ENCODE data around the gene BTN1A1.
"Not testable (repeated sequence)": the region's sequence is repeated elsewhere in the genome, so short reads cannot be mapped to it uniquely, and the experiment has no call there.

Gene BTN1A1

GRCh38 chr6:26537846-26538571 lies 37.9 kb downstream of the BTN1A1 start, which contains the start of gene HMGN4:
Gene HMGN4, plus strand, starts transcription at chr6:26538366. Its CDS starts 6,841 bp downstream, at chr6:26545207.
- DNase-seq (ENCODE audit: low spot score): peak; percentile 89

GRCh38 chr6:26538572-26538902 lies 38.4 kb downstream of the BTN1A1 start:
- no peak for DNase-seq (ENCODE audit: low spot score)

DNA sequence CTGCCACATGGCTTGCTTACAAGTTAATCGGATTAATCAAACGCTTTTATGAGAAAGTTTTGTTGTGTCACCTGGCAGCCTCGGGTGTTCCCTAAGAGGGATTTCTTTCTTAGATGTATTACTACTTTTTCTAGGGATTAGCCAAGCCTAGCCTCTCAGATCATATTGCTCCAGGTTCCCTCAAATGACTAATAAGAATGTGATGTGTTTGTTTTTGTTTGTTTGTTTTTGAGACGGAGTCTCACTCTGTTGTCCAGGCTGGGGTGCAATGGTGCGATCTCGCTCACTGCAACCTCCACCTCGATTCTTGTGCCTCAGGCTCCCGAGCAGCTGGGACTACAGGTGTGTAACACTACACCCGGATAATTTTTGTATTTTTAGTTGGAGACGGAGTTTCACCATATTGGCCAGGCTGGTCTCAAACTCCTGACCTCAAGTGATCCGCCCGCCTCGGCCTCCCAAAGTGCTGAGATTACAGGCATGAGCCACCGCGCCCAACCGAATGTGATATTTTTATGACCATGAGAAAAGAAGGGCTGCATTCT lies 39.0 kb downstream of the BTN1A1 start:
- DNase-seq (ENCODE audit: low spot score): no peak

DNA sequence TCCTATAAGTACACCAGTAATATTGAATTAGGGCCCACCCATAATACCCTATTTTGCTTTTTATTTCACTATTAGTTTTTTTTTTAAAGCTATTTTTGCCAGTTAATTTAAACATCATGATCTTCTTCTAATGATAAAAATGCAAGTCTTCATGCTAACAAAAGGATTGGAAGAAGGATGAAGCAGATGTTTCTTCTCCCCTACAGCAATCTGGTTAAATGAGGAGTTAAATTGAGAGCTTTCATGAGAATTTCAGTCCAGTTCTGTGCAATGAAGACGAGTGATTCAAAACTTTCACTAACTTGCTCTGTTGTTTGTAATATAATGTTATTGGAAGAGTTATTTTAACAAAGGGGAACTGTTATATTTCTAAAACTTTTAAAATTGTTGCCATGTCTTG lies 41.5 kb downstream of the BTN1A1 start:
- DNase-seq (ENCODE audit: low spot score): no peak

DNA sequence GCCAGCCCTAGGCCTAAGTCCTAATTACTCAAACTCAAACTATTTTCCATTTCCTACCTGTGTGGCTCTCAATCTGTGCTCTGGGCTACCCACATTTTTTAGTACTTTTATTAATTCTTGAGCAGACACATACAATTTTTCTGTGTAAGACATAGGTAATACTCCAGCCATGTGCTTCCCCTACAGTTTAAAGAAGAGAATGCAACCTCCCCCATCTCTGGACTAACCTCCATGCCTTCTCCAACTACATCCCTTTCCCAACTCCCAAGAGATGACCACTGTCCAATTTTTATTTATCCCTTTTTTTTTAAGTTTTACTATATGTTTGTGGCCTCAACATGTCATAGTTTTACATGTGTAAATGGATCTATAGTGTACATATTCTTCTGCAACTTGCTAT lies 43.9 kb downstream of the BTN1A1 start:
- DNase-seq (ENCODE audit: low spot score): no peak

GRCh38 chr6:26544473-26544872 lies 44.4 kb downstream of the BTN1A1 start:
- DNase-seq (ENCODE audit: low spot score): no peak

GRCh38 chr6:26545627-26546026 lies 45.5 kb downstream of the BTN1A1 start:
- no peak for DNase-seq (ENCODE audit: low spot score)

DNA sequence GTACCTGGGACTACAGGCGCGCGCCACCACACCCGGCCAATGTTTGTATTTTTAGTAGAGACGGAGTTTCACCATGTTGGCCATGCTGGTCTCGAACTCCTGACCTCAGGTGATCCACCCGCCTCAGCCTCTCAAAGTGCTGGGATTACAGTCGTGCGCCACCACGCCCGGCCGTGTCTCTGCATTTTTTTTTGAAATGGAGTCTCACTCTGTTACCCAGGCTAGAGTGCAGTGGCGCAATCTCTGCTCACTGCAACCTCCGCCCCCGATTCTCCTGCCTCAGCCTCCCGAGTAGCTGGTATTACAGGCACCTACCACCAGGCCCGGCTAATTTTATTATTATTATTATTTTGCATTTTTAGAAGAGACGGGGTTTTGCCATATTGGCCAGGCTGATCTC lies 47.3 kb downstream of the BTN1A1 start:
- not testable (repeated sequence) for DNase-seq (ENCODE audit: low spot score)

GRCh38 chr6:26550250-26550993 lies 50.3 kb downstream of the BTN1A1 start:
- peak; percentile 88 for DNase-seq (ENCODE audit: low spot score)

GRCh38 chr6:26552205-26552604 lies 52.1 kb downstream of the BTN1A1 start:
- peak; percentile 10 for DNase-seq (ENCODE audit: low spot score)

GRCh38 chr6:26552640-26553188 lies 52.6 kb downstream of the BTN1A1 start:
- no peak for DNase-seq (ENCODE audit: low spot score)

DNA sequence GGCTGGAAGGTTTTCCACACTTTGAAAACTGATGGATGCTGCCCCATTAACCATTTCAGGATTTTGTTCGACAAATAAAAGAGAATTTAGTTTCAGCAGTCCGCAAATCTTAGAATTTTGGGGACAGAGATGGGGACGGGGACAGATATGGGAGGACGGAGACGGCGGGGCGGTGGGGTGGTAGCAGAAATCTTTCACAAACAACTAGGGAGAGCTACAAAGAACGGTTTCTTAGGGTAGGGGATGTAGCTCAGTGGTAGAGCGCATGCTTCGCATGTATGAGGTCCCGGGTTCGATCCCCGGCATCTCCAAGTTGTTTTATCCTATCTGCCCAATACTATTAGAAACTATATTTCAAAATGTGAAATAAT lies 53.1 kb downstream of the BTN1A1 start:
- peak; percentile 87 for DNase-seq (ENCODE audit: low spot score)

DNA sequence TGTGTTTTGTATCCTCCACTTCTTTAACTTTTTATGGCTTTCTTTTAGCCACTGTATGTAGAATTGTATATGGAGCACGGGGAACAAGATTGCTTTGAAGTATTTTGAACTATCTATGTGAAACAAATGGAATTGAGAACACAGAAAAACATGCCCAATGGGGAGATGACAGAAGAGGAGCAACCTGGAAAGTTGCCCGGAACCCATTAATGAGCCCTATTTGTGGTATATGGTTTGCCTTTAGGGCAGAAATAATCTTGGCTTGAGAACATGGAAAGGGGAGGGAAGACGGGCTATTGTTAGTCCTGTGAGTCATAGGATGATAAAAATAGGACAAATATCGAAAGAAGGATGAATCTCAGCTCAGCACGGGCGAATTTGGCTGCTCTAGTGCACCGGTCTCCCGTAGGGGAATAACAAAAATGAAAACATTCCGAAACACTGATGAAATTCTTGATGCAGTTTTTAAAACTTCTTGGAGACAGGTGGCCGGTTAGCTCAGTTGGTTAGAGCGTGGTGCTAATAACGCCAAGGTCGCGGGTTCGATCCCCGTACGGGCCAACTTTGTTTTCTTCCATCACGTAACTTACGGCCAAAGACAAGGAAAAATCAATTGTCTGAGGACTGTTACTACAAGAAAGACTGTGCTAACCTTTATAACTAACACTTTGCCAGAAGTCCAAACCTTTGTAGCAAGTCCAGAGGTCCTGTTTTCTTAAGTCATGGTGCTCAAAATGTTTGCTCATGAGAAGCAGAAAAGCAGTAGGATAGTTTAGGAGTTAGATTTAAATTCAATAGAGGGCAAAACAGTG lies 53.7 kb downstream of the BTN1A1 start:
- peak; percentile 87 for DNase-seq (ENCODE audit: low spot score)

GRCh38 chr6:26554447-26554696 lies 54.3 kb downstream of the BTN1A1 start:
- no peak for DNase-seq (ENCODE audit: low spot score)

DNA sequence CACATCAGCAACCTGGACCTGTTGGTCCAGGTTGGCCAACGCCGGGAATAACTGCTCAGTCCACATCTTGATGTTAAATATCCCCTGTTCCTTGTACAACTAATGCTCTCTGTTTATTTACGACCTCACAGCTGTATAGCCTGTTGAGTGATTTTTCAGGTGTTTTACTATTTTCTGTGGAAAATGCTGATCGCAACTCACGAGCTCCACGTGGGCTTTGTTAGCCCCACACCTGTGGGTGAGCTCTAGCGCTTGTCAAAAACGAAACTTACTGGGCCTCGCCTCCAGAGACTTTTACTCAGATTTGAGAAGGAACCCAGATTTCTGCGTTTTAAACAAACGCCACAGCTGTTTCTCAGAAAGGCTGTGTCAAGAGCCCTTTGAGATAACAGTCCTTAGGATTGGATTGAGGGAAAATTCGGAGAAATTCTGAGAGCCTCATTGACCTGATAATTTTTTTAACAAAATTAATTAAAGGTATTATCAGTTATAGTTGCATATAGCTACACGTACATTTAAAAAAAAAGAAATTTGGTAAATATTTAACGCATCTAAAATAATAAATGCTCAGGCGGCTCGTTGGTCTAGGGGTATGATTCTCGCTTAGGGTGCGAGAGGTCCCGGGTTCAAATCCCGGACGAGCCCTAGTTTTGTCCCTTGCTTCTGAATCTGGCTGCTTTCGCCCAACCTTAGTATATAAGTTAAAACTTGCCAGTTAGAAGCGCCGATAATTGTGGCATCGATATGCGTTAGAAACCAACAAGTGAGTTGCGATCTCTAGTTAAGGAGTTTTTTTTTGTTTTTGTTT lies 54.8 kb downstream of the BTN1A1 start:
- peak; percentile 69 for DNase-seq (ENCODE audit: low spot score)

DNA sequence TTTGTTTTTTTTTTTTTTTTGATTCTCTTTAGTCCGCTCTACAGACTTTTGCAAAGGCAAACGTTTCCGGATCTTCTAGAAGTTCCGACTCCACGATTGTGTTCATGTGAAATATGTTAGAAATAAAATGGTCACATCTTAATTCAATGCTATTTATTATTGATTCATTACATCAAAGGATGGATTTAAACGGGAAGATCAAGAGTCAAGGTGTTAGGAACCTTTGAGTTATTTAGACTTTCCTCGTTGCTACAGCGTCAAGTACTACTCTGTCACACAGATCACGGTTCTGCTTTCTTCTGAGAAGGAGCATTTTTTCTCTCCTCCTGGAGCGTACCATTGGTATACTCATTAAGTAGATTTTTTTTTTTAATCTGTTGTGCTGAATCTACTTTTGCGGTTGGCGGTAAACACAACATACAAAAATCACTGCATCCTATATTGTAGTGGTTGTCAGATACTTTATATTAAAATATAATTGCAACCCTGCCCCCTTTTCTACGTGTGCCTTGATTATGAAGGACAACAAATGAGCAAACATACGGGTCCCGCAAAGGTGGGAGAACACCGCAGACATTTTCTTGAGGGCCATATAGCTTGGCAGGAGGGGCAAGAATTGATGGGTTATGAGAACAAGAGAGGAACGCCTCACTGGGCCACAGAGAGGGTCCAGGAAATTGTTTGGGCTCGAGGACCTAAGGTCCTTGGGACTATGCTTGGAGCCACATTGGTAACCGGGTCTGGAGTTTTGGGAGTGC lies 55.6 kb downstream of the BTN1A1 start:
- no peak for DNase-seq (ENCODE audit: low spot score)

DNA sequence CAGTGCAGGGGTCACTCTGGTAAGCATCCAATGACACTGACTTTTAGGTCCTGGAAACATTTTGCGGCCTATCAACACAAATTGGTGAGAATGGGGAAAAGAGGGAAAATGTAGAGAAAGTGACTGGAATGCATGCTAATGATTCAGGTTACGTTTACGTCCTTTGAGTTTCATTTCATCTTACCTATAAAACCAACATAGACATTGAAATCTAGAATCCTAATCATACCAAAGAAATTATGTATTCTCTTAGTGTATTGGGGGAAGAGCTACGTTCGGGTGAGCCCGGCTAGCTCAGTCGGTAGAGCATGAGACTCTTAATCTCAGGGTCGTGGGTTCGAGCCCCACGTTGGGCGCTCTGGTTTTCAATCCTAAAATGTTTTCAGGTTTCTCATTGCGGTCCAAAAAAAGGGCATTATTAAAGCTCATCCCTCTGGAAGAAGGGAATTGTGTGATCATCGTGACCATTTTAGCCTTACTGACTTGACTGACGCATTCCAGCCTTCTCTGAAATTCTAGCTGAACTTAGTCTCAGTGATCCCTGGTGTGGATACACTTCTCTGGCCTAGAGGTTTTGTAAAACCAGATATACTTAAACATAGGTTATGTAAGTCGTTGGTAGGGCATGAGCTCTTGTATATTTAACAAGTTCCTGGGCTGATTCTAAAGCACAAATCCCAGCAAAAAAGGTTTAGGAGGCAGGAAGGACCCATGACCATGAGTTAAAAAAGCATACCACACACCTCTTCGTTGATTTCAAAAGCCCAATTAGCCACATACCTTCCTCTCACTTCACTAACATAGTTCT lies 56.4 kb downstream of the BTN1A1 start:
- peak; percentile 76 for DNase-seq (ENCODE audit: low spot score)
